K562 (cell line): ENCODE measurements around the gene SH3PXD2B. TPM values are rescaled to one million over a fixed set of nuclear protein-coding genes. Genes with fewer than 3 reads are reported as not detected.

ENCODE experiments used
- ATAC-seq: fragments of 200-7000 bp; cut with Tn5 transposase; 3 replicates; pipeline ENCODE4 v1.9.1; 2020; ENCODE audit warnings: moderate library complexity
- BruUV-seq: library from RNA; stranded (reverse); fragments of 400-500 nt; replicated peaks from 2 replicates; lab custom pipeline; 2021; lab: Mats Ljungman, UMichigan
- CTCF ChIA-PET: fragments of 300-600 bp; formaldehyde crosslinking; extraction: SDS; loops from one replicate; lab custom pipeline; 2021; ENCODE audit warnings: low intra/inter-chr PET ratio; lab: Yijun Ruan, JAX
- POLR2A ChIA-PET: fragments of 300-600, 350-650 bp; sonication (Branson Sonifier 250); formaldehyde crosslinking; extraction: SDS; loops from one replicate; lab custom pipeline; 2021; ENCODE audit warnings: antibody characterized with exemption, inconsistent platforms; lab: Yijun Ruan, JAX
- DNase-seq, 4 experiments: peaks; one replicate each; pipeline versions ENCODE4 v3.0.0 to v3.0.0-alpha.2; 2011 to 2018; ENCODE audit warnings: low spot score in 3 of 4, mixed read lengths in 3 of 4; ENCODE audit errors: extremely low read depth in 1 of 4
- FAIRE-seq: peaks from 2 replicates; lab custom pipeline; 2011; peaks lifted over from hg19 to GRCh38; lab: Jason Lieb, UNC
- H2AFZ ChIP-seq: 2 replicates; pipeline ENCODE4 v1.6.0; 2011; ENCODE audit warnings: low read depth, low read length, control low read depth, inconsistent platforms
- H3K27ac ChIP-seq: fragments of 200-600 bp; 3 replicates; pipeline ENCODE4 v1.8.0; 2011; ENCODE audit warnings: low read depth, mild to moderate bottlenecking, control low read depth, inconsistent platforms, low read length, moderate library complexity, mixed read lengths; ENCODE audit errors: extremely low read depth
- H3K27me3 ChIP-seq, 2 experiments: fragments of 300-600 bp in 1 of 2; 2 replicates in 1 of 2; 3 replicates in 1 of 2; pipeline versions ENCODE4 v1.6.0 to v1.8.0; 2011; ENCODE audit warnings: inconsistent platforms in 2 of 2, low read length in 2 of 2, mild to moderate bottlenecking in 1 of 2, mixed read lengths in 1 of 2, moderate library complexity in 1 of 2; ENCODE audit not compliant: control insufficient read depth in 2 of 2, insufficient read depth in 2 of 2
- H3K36me3 ChIP-seq: fragments of 300-600 bp; 3 replicates; pipeline ENCODE4 v1.8.0; 2011; ENCODE audit warnings: mild to moderate bottlenecking, low read length, inconsistent platforms; ENCODE audit not compliant: control insufficient read depth, insufficient read depth
- H3K4me1 ChIP-seq, 2 experiments: fragments of 200-600 bp in 1 of 2; replicated peaks in 1 of 2; 2 replicates in 1 of 2; 3 replicates in 1 of 2; pipeline versions ENCODE4 v1.5.1 to v1.8.0; 2011; ENCODE audit warnings: inconsistent platforms in 2 of 2, low read length in 2 of 2, mild to moderate bottlenecking in 1 of 2, mixed read lengths in 1 of 2, moderate library complexity in 1 of 2; ENCODE audit not compliant: control insufficient read depth in 2 of 2, insufficient read depth in 2 of 2
- H3K4me2 ChIP-seq: 2 replicates; pipeline ENCODE4 v1.6.1; 2011; ENCODE audit warnings: low read length, control low read depth, inconsistent platforms, mixed read lengths; ENCODE audit not compliant: insufficient read depth
- H3K4me3 ChIP-seq: fragments of 200-600 bp; sonication (generic), shearing (Covaris generic); 2 replicates; pipeline ENCODE4 v1.5.1; 2016; ENCODE audit warnings: control low read depth, inconsistent platforms
- H3K79me2 ChIP-seq: fragments of 200-600 bp; 3 replicates; pipeline ENCODE4 v1.8.0; 2011; ENCODE audit warnings: low read length, inconsistent platforms; ENCODE audit not compliant: control insufficient read depth, insufficient read depth
- H3K9ac ChIP-seq, 2 experiments: 2 replicates each; pipeline versions ENCODE4 v1.6.0 to v1.6.1; 2011; ENCODE audit warnings: low read depth in 2 of 2, low read length in 2 of 2, control low read depth in 1 of 2, inconsistent platforms in 1 of 2, mild to moderate bottlenecking in 1 of 2, mixed read lengths in 1 of 2; ENCODE audit not compliant: insufficient read depth in 1 of 2
- H3K9me1 ChIP-seq: one replicate; pipeline ENCODE4 v1.6.0; 2011; ENCODE audit warnings: inconsistent platforms, mild to moderate bottlenecking, low read length, moderate library complexity; ENCODE audit not compliant: control insufficient read depth, insufficient read depth
- H3K9me3 ChIP-seq: replicated peaks from 2 replicates; pipeline ENCODE4 v1.5.1; 2011; ENCODE audit warnings: low read depth, low read length, inconsistent platforms; ENCODE audit not compliant: control insufficient read depth, insufficient read depth
- H4K20me1 ChIP-seq: replicated peaks from 2 replicates; pipeline ENCODE4 v1.6.1; 2011; ENCODE audit warnings: low read length, inconsistent platforms, mixed read lengths; ENCODE audit not compliant: control insufficient read depth, insufficient read depth
- CBX2 ChIP-seq: fragments of 200-600 bp; sonication (generic); IDR thresholded peaks from one replicate; pipeline ENCODE4 v1.6.1; 2012; ENCODE audit warnings: mild to moderate bottlenecking, low read length, inconsistent platforms; ENCODE audit not compliant: insufficient read depth, poor library complexity, severe bottlenecking
- DDX20 ChIP-seq: fragments of 450-650 bp; IDR thresholded peaks from 2 replicates; pipeline ENCODE4 v1.6.1; 2016; ENCODE audit warnings: missing genetic modification characterization, low read depth, mild to moderate bottlenecking, missing compliant biosample characterization, moderate library complexity
- WGBS: fragments of 100-300 bp; shearing (Covaris generic); methylation state at CpG from one replicate; pipeline ENCODE4 v1.1.6; 2016; ENCODE audit warnings: low coverage, mixed read lengths; ENCODE audit not compliant: insufficient coverage; ENCODE audit errors: missing lambda C conversion rate; 5-methylcytosine and 5-hydroxymethylcytosine counted together
- in situ Hi-C: fragments of 300-500 bp; cut with MboI; formaldehyde crosslinking; loops from 4 replicates; pipeline ENCODE4 v1.15.0; 2018; ENCODE audit warnings: inconsistent platforms, mixed read lengths
- intact Hi-C: fragments of 100-400 bp; cut with micrococcal nuclease; formaldehyde crosslinking; loops from 2 replicates; pipeline ENCODE4 v1.14.2; 2022
- polyA plus RNA-seq, 8 experiments: library from polyadenylated mRNA; depleted of rRNA in 4 of 8; stranded (reverse) in 5 of 8; unstranded in 3 of 8; fragments of >200 nt; fragmentation: Nextera tagmentation in 2 of 8; fragmentation: Illumina TruSeq in 1 of 8; extraction: Ambion mirVana in 2 of 8; extraction: Trizol in 1 of 8; gene quantifications; 2 replicates each; pipeline versions ENCODE4 v1.2.1 to v1.2.3, GENCODE V29; 2011 to 2014; ENCODE audit warnings: inconsistent platforms in 1 of 8, missing spikeins in 1 of 8
- total RNA-seq, 7 experiments: library from RNA; depleted of rRNA in 6 of 7; stranded (reverse); fragments of >200 nt in 6 of 7; fragmentation: Illumina TruSeq in 2 of 7; extraction: Trizol in 2 of 7; gene quantifications; 2 replicates each; pipeline versions ENCODE4 v1.2.1 to v1.2.3, GENCODE V29; 2011 to 2021; ENCODE audit warnings: low replicate concordance in 1 of 7
- TF ChIP-seq, protein P1 (sequence below), 2 experiments: fragments of 250-450 bp in 1 of 2; fragments of 450-650 bp in 1 of 2; sonication (Bioruptor Pico) in 1 of 2; IDR thresholded peaks; 2 replicates each; pipeline versions ENCODE4 v1.6.1 to v1.8.0; 2016 to 2021; ENCODE audit warnings: mild to moderate bottlenecking in 2 of 2, moderate library complexity in 2 of 2, missing compliant biosample characterization in 1 of 2, missing genetic modification characterization in 1 of 2

SH3PXD2B gene
- total and polyA plus RNA-seq, 9 of the 15 experiments (the other 6 are each of a cell fraction or from before 2014, with no cell fraction given) = 0.04 to 0.66 (median 0.19) TPM

DNA sequence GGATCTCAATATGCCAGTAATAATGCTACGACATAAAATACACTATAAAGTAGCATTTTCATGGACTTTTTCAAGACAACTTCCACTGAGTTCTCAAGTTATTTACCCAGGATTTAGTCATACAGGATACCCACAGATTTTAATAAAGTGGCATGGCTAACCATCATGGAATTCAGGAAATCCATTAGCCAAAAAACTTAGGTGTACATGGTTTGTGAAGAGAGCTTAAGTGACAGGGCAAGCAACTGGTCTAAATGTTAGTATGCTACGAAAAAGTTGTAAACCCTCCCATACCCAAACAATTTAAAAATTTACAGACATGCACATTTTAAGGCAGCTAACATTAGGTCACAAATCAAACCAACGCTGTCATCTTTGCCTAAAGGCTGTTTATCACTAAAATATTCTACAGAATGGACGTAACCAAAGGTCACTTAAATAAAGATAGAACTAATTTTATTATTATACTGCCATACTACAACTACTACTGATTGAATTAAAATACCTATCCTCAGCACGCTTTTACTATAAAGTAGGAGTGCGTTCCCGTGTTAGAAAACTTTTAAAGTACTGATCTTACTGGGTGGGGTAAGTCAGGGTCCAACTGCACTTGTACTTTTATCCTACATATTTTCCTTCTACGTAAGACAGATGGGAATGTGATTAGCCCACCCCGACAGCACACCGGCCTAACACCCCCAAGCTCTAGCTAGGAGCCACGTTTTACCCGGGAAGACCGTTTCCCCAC is 171.9 kb downstream of the SH3PXD2B start:
- Histone ChIP-seq H3K79me2 (no peaks in the 10 kb centered on the region), H3K27ac (no peak overlapping the region), H3K4me1 (peaks cover 2 to 16% of the 10 kb centered on the region in 2 experiments; a peak in 2 of 5 replicates), H3K27me3 (peaks cover 14 to 39% of the 10 kb centered on the region in 2 experiments), H4K20me1 (peaks cover 5% of the 10 kb centered on the region), H3K4me2 (peak overlapping the region; percentile 26; the same call in 1 of the 2 replicates), H3K9me1 (no peaks in the 10 kb centered on the region), H3K36me3 (no peaks in the 10 kb centered on the region), H2AFZ (0 out of 2 replicates have a peak overlapping the region, but pooled peaks have one; percentile 58), H3K9me3 (no peaks in the 10 kb centered on the region), H3K9ac (no peak overlapping the region; a peak in 1 of 4 replicates), H3K4me3 (no peak overlapping the region)
- no peak for FAIRE-seq
- TF ChIP-seq, protein P1, sequence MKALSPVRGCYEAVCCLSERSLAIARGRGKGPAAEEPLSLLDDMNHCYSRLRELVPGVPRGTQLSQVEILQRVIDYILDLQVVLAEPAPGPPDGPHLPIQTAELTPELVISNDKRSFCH (CRISPR knock-in tag; IDR thresholded peaks at IDR 0.05) = no peak
- TF ChIP-seq, protein P1 (tag; IDR thresholded peaks at IDR 0.05) = no peak
- TF ChIP-seq DDX20 (tag) = no peak
- peak; percentile 68 for TF ChIP-seq CBX2
- CTCF ChIA-PET = interaction anchor here (0.6 kb wide), 1 partner anchor 222 kb away, joined by 3 read pairs; no protein-coding TSS in a partner anchor
- no peak for ATAC-seq
- WGBS = 21% methylated on average over 13 of the region's 13 CpGs
- POLR2A ChIA-PET = interaction anchor here (1.3 kb wide), 1 partner anchor 9 kb away, joined by 3 read pairs; no protein-coding TSS in a partner anchor
- no peak for DNase-seq
- BruUV-seq = no TSS peak
- in situ Hi-C loops = no loop called here
- intact Hi-C loops = no loop called here
